GM06990 (cell line): ENCODE data around the gene SLC25A3.
"Not testable (repeated sequence)": the region's sequence is repeated elsewhere in the genome, so short reads cannot be mapped to it uniquely, and the experiment has no call there.

ENCODE experiments used
- DNase-seq: peaks from one replicate; pipeline ENCODE4 v3.0.0-alpha.2; 2011; ENCODE audit not compliant: insufficient read length; ENCODE audit errors: extremely low read depth
- H3K27me3 ChIP-seq: replicated peaks from 2 replicates; pipeline ENCODE4 v1.6.0; 2011; ENCODE audit warnings: low read length; ENCODE audit not compliant: control insufficient read depth, insufficient read depth
- H3K36me3 ChIP-seq: 2 replicates; pipeline ENCODE4 v1.5.1; 2011; ENCODE audit warnings: low read length; ENCODE audit not compliant: control insufficient read depth, insufficient read depth
- H3K4me3 ChIP-seq: replicated peaks from 2 replicates; pipeline ENCODE4 v1.5.1; 2011; ENCODE audit warnings: low read depth, mild to moderate bottlenecking, control low read depth, low read length
- TF ChIP-seq, protein P1 (sequence below): IDR thresholded peaks from 2 replicates; pipeline ENCODE4 v1.5.1; 2011; ENCODE audit warnings: low read length, control low read depth, mild to moderate bottlenecking, inconsistent platforms; ENCODE audit not compliant: insufficient read depth, poor library complexity, severe bottlenecking

Gene SLC25A3

DNA sequence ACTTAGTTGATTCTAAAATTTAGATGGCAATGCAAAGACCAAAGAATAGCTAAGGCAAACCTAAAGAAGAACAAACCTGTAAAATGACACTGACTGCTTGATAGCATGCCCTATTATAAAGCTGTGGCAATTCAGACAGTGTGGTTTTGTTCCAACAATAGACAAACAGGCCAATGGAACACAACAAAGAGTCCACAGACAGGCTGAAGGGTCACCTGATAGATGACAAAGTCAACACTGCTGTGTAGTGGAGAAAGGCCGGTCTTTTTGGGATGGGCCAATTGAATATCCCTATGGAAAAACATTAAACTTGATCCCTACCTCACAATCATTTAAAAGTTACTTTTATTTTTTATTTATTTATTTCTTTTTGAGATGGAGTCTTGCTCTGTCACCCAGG is 33.8 kb upstream of the SLC25A3 start:
- H3K27me3 ChIP-seq: no peaks in the 10 kb centered on the region
- no peak for DNase-seq
- no peak overlapping the region for H3K4me3 ChIP-seq
- H3K36me3 ChIP-seq: no peaks in the 10 kb centered on the region
- TF ChIP-seq, protein P1, sequence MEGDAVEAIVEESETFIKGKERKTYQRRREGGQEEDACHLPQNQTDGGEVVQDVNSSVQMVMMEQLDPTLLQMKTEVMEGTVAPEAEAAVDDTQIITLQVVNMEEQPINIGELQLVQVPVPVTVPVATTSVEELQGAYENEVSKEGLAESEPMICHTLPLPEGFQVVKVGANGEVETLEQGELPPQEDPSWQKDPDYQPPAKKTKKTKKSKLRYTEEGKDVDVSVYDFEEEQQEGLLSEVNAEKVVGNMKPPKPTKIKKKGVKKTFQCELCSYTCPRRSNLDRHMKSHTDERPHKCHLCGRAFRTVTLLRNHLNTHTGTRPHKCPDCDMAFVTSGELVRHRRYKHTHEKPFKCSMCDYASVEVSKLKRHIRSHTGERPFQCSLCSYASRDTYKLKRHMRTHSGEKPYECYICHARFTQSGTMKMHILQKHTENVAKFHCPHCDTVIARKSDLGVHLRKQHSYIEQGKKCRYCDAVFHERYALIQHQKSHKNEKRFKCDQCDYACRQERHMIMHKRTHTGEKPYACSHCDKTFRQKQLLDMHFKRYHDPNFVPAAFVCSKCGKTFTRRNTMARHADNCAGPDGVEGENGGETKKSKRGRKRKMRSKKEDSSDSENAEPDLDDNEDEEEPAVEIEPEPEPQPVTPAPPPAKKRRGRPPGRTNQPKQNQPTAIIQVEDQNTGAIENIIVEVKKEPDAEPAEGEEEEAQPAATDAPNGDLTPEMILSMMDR: no peak

DNA sequence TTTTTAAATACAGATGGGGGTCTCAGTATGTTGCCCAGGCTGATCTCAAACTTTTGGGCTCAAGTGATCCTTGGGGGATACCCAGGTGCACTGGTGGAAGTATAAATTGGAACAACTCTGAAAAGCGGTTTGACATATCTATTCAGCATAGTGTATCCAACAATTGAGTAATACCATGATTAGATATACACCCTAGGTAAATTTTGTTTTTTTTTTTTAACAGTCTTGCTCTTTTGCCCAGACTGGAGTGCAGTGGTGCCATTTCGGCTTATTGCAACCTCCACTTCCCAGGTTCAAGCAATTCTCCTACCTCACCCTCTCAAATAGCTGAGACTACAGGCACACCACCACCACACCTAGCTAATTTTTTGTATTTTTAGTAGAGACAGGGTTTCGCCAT is 31.6 kb upstream of the SLC25A3 start:
- TF ChIP-seq, protein P1: no peak
- Histone ChIP-seq H3K27me3 (no peaks in the 10 kb centered on the region), H3K4me3 (no peak overlapping the region), H3K36me3 (no peaks in the 10 kb centered on the region)
- no peak for DNase-seq

DNA sequence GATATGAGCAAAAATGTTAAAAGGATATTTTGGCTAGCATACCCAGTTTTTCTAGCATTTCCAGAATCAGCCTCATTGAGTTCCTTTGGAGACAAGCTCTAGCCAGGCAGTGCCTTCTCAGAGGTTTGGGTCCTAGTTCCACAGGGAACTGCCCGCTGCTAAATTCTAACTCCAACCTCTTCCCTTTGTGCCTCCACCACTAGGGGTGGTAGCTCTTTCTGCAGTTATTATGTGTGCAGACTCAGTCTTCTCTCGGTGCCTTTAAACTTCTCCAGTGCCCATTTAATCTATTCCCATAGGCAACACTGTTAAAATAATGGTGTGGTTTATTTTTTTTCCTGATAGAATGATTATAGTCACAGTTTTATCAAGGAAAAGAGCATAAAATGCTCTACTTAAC is 21.5 kb upstream of the SLC25A3 start:
- TF ChIP-seq, protein P1: peak; percentile 42
- Histone ChIP-seq H3K36me3 (no peaks in the 10 kb centered on the region), H3K27me3 (no peaks in the 10 kb centered on the region), H3K4me3 (no peak overlapping the region)
- no peak for DNase-seq

DNA sequence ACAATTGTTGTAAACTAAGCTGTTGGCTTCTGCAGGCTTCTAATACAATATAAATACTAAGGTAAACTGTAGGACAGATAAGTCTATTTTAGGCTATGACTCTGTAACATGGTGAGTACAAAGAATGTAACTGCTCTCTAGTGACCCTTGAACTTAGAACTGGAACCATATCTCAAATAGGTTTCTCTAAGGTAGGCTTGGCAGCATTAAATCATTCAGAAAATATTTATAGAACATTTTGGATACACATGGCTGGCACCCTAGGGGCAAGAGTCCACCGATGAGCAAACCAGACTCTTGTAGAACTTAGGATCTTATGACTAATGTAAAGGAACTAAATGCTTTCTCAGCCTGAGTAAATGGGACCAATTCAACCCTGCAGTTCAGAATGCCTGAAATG is 19.4 kb upstream of the SLC25A3 start:
- DNase-seq: no peak
- Histone ChIP-seq H3K27me3 (no peaks in the 10 kb centered on the region), H3K36me3 (no peaks in the 10 kb centered on the region), H3K4me3 (no peak overlapping the region)
- TF ChIP-seq, protein P1: no peak

DNA sequence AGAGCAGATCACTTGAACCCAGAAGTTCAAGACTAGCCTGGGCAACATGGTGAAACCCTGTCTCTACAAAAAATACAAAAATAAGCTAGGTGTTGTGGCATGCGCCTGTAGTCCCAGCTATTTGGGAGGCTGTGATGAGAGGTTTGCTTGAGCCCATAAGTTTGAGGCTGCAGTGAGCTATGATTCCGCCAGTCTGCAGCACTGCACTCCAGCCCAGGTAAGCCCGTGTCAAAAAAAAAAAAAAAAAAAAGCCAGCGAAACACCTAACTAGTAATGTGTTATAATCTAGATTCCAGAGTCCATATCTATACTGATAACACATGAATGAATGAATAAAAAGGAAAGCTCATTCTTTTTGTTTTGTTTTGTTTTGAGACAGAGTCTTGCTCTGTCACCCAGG is 18.5 kb upstream of the SLC25A3 start:
- Histone ChIP-seq H3K27me3 (no peaks in the 10 kb centered on the region), H3K4me3 (no peak overlapping the region), H3K36me3 (no peaks in the 10 kb centered on the region)
- no peak for DNase-seq
- TF ChIP-seq, protein P1: no peak

DNA sequence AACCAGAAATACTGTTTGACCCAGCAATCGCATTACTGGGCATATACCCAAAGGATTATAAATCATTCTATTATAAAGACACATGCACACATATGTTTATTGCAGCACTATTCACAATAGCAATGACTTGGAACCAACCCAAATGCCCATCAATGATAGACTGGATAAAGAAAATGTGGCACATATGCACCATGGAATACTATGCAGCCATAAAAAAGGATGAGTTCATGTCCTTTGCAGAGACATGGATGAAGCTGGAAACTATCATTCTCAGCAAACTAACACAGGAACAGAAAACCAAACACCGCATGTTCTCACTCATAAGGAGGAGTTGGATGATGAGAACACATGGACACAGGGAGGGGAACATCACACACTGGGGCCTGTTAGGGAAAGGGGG is 16.7 kb upstream of the SLC25A3 start:
- H3K4me3 ChIP-seq, DNase-seq, H3K36me3 ChIP-seq, H3K27me3 ChIP-seq: not testable (repeated sequence)
